HG02885 (cell line): ENCODE results near the gene PTPN11.
A peak's percentile ranks its signal among the peaks of the same experiment; 100 is the strongest.
"Not testable (repeated sequence)": the region's sequence is repeated elsewhere in the genome, so short reads cannot be mapped to it uniquely, and the experiment has no call there.

Source experiments
- ATAC-seq: cut with Tn5 transposase; IDR thresholded peaks from one replicate; pipeline ENCODE4 v1.9.1; 2021; ENCODE audit warnings: mild to moderate bottlenecking; ENCODE audit not compliant: unreplicated experiment, poor library complexity

The PTPN11 gene

GRCh38 chr12:112418608-112419296 is at the start of gene PTPN11:
Gene PTPN11 (plus strand): TSS chr12:112418947. CDS start chr12:112419112, 165 bp downstream.
- ATAC-seq = peak; percentile 79

GRCh38 chr12:112370199-112370598 is 48.5 kb upstream of the PTPN11 start:
- no peak for ATAC-seq

GRCh38 chr12:112370868-112371510 is 47.8 kb upstream of the PTPN11 start:
- ATAC-seq = no peak

GRCh38 chr12:112374166-112374740 is 44.5 kb upstream of the PTPN11 start:
- ATAC-seq = no peak

- ATAC-seq = no peak
Observed at GRCh38 chr12:112375105-112375504, 43.6 kb upstream of the PTPN11 start.

GRCh38 chr12:112380663-112381405 is 37.9 kb upstream of the PTPN11 start:
- ATAC-seq = no peak

- peak; percentile 48 for ATAC-seq
Observed at GRCh38 chr12:112381406-112381882, 37.3 kb upstream of the PTPN11 start.

- ATAC-seq = peak; percentile 91
Observed at GRCh38 chr12:112381883-112382796, 36.6 kb upstream of the PTPN11 start, which contains the start of gene HECTD4. Gene HECTD4 (minus strand): TSS chr12:112382431. CDS start chr12:112382128, 303 bp downstream.

- no peak for ATAC-seq
Observed at GRCh38 chr12:112382866-112383265, 35.9 kb upstream of the PTPN11 start.

- ATAC-seq = no peak
Observed at GRCh38 chr12:112386726-112387125, 32.0 kb upstream of the PTPN11 start.

GRCh38 chr12:112389228-112389627 is 29.5 kb upstream of the PTPN11 start:
- no peak for ATAC-seq

- ATAC-seq = not testable (repeated sequence)
Observed at GRCh38 chr12:112389922-112390654, 28.7 kb upstream of the PTPN11 start.

GRCh38 chr12:112393328-112393727 is 25.4 kb upstream of the PTPN11 start:
- ATAC-seq = no peak

- ATAC-seq = no peak
Observed at GRCh38 chr12:112401054-112401453, 17.7 kb upstream of the PTPN11 start.

- ATAC-seq = no peak
Observed at GRCh38 chr12:112401903-112402498, 16.7 kb upstream of the PTPN11 start.

GRCh38 chr12:112406519-112407488 is 11.9 kb upstream of the PTPN11 start:
- no peak for ATAC-seq

- not testable (repeated sequence) for ATAC-seq
Observed at GRCh38 chr12:112407683-112408082, 11.1 kb upstream of the PTPN11 start.
